ENCODE measurements around the gene STUM. TPM values are rescaled to one million over a fixed set of nuclear protein-coding genes. Genes with fewer than 3 reads are reported as not detected.

STUM gene
- total and polyA plus RNA-seq, 10 of the 15 experiments (the other 5 are each of a cell fraction or from before 2014, with no cell fraction given) = under 0.01 to 0.15 (median 0.09) TPM; not detected in 5

DNA sequence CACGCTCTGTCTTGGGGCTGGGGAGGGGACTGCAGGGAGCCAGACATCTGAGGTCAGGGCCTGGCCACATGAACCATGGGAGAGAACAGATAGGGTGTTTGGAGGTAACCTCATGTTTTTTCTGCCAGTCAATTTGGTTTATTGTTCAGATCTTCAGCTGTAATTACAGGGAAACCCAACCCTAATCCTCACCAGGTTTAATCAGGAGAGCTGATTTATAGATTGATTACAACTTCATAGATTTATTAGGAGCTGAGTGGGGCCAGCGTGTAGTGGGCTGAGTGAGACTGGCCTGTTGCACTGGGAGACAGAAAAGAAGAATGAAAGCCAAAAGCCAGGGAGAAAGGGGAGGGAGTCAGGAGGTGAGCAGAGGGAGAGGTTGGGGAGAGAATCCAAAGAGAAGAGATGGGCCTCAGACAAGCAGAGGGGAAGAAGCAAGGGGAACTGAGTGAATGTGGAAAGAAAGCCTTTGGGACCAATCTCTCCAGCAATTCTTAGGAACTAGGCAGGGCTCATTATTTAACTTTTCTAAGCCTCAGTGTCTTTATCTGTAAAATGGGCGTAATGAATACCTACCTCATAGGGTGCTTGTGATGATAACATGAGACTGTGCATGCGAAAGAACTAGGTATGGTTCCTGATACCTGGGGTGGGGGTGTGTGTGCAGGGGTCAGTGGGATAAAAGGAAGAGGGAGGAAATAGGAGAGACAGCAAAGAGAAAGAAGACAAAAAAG lies 17.0 kb upstream of the STUM start (continued):
- TF ChIP-seq, protein P1, sequence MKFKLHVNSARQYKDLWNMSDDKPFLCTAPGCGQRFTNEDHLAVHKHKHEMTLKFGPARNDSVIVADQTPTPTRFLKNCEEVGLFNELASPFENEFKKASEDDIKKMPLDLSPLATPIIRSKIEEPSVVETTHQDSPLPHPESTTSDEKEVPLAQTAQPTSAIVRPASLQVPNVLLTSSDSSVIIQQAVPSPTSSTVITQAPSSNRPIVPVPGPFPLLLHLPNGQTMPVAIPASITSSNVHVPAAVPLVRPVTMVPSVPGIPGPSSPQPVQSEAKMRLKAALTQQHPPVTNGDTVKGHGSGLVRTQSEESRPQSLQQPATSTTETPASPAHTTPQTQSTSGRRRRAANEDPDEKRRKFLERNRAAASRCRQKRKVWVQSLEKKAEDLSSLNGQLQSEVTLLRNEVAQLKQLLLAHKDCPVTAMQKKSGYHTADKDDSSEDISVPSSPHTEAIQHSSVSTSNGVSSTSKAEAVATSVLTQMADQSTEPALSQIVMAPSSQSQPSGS (IDR thresholded peaks at IDR 0.05; ENCODE audit: low read length) = no peak
- no peak for TF ChIP-seq ZNF217 (IDR thresholded peaks at IDR 0.05)
- TF ChIP-seq, protein P2, sequence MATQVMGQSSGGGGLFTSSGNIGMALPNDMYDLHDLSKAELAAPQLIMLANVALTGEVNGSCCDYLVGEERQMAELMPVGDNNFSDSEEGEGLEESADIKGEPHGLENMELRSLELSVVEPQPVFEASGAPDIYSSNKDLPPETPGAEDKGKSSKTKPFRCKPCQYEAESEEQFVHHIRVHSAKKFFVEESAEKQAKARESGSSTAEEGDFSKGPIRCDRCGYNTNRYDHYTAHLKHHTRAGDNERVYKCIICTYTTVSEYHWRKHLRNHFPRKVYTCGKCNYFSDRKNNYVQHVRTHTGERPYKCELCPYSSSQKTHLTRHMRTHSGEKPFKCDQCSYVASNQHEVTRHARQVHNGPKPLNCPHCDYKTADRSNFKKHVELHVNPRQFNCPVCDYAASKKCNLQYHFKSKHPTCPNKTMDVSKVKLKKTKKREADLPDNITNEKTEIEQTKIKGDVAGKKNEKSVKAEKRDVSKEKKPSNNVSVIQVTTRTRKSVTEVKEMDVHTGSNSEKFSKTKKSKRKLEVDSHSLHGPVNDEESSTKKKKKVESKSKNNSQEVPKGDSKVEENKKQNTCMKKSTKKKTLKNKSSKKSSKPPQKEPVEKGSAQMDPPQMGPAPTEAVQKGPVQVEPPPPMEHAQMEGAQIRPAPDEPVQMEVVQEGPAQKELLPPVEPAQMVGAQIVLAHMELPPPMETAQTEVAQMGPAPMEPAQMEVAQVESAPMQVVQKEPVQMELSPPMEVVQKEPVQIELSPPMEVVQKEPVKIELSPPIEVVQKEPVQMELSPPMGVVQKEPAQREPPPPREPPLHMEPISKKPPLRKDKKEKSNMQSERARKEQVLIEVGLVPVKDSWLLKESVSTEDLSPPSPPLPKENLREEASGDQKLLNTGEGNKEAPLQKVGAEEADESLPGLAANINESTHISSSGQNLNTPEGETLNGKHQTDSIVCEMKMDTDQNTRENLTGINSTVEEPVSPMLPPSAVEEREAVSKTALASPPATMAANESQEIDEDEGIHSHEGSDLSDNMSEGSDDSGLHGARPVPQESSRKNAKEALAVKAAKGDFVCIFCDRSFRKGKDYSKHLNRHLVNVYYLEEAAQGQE (IDR thresholded peaks at IDR 0.05; ENCODE audit: low read depth, low read length) = no peak
- no peak for TF ChIP-seq IKZF2 (IDR thresholded peaks at IDR 0.05)
- TF ChIP-seq SPI1 (IDR thresholded peaks at IDR 0.05; ENCODE audit: borderline replicate concordance, insufficient read depth, low read depth, low read length) = no peak

DNA sequence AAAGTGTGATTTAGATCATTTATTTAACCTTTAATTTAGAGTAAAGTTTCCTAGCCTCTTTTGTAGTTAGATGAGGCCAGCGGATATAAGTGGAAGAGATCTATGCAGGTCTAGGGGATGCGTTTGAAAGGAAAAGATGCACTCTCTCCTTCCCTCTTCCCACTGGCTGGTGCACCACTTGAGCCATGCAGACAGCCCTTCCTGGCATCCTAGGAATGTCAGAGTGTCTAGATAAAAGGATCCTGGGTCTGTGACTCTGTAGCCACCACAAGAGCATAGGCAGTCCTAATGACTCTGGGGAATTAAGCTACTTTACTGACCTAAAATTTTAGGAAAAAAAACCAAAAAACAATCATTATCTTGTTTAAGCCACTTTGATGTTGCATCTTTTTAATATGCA lies 16.0 kb upstream of the STUM start:
- no peaks in the 10 kb centered on the region for H3K9me3 ChIP-seq (replicated peaks; ENCODE audit: control insufficient read depth, insufficient read depth, low read length)
- no peak overlapping the region for H3K4me2 ChIP-seq (ENCODE audit: control insufficient read depth, insufficient read depth)
- WGBS (ENCODE audit: insufficient coverage, insufficient replicate concordance, low lambda C conversion rate, missing lambda C conversion rate) = 27% methylated on average over 2 of the region's 2 CpGs
- ChIA-PET POLR2A (no interaction called here), CTCF (no interaction called here), SMC1A (ENCODE audit: uncharacterized antibody, unreplicated experiment) (no interaction called here), RAD21 (ENCODE audit: unreplicated experiment) (interaction anchor here (0.7 kb wide), 1 partner anchor 17 kb away, joined by 3 read pairs; no protein-coding TSS in a partner anchor)
- no peak overlapping the region for H3K4me3 ChIP-seq
- H3K4me1 ChIP-seq (ENCODE audit: control insufficient read depth, insufficient read depth, low read length) = no peaks in the 10 kb centered on the region
- BruUV-seq (replicated peaks) = no TSS peak
- in situ Hi-C loops (cut with MboI) (no loop called here), intact Hi-C loops (cut with micrococcal nuclease; ENCODE audit: unreplicated experiment) (no loop called here)
- no peak for DNase-seq (ENCODE audit: low read depth, low spot score)
- H2AFZ ChIP-seq (ENCODE audit: control insufficient read depth, low read depth, low read length) = no peak overlapping the region
- H3K79me2 ChIP-seq (ENCODE audit: control insufficient read depth, insufficient read depth, low read length) = no peaks in the 10 kb centered on the region
- no peak overlapping the region for H3K27ac ChIP-seq (ENCODE audit: control insufficient read depth, insufficient read depth)
- H3K27me3 ChIP-seq (replicated peaks in 1 of 2; ENCODE audit: control insufficient read depth in 2 of 2, insufficient read depth in 2 of 2, low read length in 1 of 2) = peaks cover 2 to 3% of the 10 kb centered on the region in 2 experiments; a peak in 3 of 4 replicates
- no peak overlapping the region for H3K9ac ChIP-seq (ENCODE audit: control insufficient read depth, insufficient read depth, low read length)
- no peak for FAIRE-seq
- H3K36me3 ChIP-seq (ENCODE audit: control insufficient read depth in 2 of 2, insufficient read depth in 2 of 2, low read length in 1 of 2) = no peaks in the 10 kb centered on the region
- ATAC-seq = no peak
- H4K20me1 ChIP-seq (ENCODE audit: control insufficient read depth, insufficient read depth) = no peaks in the 10 kb centered on the region
- TF ChIP-seq, protein P3, sequence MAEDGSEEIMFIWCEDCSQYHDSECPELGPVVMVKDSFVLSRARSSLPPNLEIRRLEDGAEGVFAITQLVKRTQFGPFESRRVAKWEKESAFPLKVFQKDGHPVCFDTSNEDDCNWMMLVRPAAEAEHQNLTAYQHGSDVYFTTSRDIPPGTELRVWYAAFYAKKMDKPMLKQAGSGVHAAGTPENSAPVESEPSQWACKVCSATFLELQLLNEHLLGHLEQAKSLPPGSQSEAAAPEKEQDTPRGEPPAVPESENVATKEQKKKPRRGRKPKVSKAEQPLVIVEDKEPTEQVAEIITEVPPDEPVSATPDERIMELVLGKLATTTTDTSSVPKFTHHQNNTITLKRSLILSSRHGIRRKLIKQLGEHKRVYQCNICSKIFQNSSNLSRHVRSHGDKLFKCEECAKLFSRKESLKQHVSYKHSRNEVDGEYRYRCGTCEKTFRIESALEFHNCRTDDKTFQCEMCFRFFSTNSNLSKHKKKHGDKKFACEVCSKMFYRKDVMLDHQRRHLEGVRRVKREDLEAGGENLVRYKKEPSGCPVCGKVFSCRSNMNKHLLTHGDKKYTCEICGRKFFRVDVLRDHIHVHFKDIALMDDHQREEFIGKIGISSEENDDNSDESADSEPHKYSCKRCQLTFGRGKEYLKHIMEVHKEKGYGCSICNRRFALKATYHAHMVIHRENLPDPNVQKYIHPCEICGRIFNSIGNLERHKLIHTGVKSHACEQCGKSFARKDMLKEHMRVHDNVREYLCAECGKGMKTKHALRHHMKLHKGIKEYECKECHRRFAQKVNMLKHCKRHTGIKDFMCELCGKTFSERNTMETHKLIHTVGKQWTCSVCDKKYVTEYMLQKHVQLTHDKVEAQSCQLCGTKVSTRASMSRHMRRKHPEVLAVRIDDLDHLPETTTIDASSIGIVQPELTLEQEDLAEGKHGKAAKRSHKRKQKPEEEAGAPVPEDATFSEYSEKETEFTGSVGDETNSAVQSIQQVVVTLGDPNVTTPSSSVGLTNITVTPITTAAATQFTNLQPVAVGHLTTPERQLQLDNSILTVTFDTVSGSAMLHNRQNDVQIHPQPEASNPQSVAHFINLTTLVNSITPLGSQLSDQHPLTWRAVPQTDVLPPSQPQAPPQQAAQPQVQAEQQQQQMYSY (CRISPR knock-in tag; IDR thresholded peaks at IDR 0.05) = no peak
- no peak for TF ChIP-seq SUPT20H (IDR thresholded peaks at IDR 0.05; ENCODE audit: borderline replicate concordance, control insufficient read depth, low read depth, low read length)
- no peak for TF ChIP-seq SMC3 (IDR thresholded peaks at IDR 0.05; ENCODE audit: borderline replicate concordance, low read length)
- no peak for TF ChIP-seq BCL11A (IDR thresholded peaks at IDR 0.05; ENCODE audit: low read depth, low read length)
- TF ChIP-seq TCF12 (IDR thresholded peaks at IDR 0.05; ENCODE audit: low read depth, low read length) = no peak
- no peak for TF ChIP-seq HCFC1 (IDR thresholded peaks at IDR 0.05; ENCODE audit: low read length)
- TF ChIP-seq MYB (IDR thresholded peaks at IDR 0.05; ENCODE audit: borderline replicate concordance, low read depth, low read length) = no peak
- no peak for TF ChIP-seq SMAD1 (IDR thresholded peaks at IDR 0.05; ENCODE audit: low read depth, partially characterized antibody)
